NK-92 (cell line): ENCODE measurements around the gene TAAR8.
"Not testable (repeated sequence)": the region's sequence is repeated elsewhere in the genome, so short reads cannot be mapped to it uniquely, and the experiment has no call there.

Experiments
- DNase-seq: peaks from one replicate; lab custom pipeline; 2025; ENCODE audit not compliant: unreplicated experiment; lab: John Stamatoyannopoulos, UW

TAAR8 gene

DNA sequence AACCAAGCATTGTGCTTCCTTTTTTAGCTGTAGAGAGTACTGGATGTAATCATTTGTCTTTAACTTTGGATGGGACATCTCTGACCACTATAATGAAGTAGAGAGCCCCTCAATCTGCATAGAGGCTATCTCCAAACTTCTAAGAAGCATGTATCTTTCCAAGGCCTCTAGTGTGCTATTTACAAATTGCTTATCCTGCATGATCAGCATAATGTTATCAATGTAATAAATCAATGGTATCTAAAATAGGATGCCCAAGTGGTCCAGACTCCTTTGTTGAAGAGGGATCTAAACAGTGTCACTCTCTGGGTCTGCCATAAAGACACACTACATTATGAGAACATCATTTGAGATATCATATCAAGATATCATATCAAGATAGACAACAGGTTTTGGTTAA lies 7.6 kb upstream of the TAAR8 start:
- DNase-seq = no peak

DNA sequence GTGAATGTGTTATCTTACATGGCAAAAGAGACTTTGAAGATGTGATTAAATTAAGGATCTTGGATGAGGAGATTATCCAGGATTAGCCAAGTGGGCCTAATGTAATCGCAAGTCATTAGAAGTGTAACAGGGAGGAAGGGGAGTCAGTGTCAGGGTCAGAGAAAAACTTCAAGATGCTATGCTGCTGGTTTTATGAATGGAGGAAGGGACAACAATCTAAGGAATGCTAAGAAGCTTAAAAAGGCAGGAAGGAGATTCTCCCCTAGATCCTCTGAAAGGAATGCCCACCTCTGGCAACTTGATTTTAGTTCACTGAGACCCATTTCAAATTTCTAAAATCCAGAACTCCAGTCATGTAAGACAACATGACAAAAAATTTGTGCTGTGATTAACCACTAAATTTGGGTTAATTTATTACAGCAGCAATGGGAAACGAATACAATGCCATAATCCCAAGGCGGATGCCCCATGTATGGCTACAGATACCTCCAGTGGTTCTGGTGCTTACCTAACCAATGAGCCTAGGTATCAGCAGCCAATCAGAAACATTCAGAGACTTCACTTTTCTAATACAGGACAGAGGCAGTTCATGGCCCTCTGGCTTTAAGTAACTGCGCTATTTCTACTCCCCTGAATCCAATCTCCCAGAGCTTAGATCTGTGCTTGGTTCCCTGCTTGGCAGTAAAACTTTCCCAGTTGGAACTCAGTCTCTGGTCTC lies 3.6 kb upstream of the TAAR8 start:
- DNase-seq = no peak

DNA sequence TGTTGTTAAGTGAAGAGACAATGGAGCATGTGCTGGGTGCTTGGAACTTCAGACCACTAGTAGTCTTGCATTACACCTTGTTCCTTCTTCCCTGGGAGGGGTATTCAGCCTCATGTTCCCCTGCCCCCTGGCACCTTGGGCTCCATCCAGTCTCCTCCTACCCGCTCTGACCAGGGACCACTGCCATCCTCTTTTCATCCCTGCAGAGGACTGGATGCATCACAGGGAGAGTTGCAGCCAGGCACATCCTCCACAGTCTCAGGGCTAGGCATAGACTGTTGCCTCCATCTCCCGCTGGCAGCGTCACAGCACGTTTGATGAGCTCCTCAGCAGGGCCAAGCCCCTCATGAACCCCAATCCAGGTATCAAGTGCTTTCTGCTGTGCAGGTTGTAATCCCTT lies 1.3 kb upstream of the TAAR8 start:
- no peak for DNase-seq

GRCh38 chr6:132560087-132560486 lies 7.6 kb downstream of the TAAR8 start:
- DNase-seq = not testable (repeated sequence)

DNA sequence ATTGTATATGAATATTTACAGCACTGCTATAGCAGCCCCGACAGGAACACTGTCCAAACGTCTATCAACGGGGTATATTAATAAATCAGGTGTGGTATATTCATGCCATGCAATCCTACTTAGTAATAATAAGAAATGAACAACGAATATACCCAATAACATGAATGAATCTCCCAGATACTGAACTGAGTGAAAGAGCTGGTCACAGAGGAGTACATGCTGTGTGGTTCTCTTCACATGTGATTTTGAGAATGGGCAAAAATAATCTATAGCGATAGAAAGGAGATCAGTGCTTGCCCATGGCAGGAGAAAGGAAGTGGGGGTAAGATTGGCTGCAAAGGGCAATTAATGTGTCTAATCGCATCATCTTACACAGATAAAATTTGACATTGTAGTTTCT lies 13.9 kb downstream of the TAAR8 start:
- no peak for DNase-seq

- no peak for DNase-seq
Measured at GRCh38 chr6:132567566-132567965, 15.1 kb downstream of the TAAR8 start.

DNA sequence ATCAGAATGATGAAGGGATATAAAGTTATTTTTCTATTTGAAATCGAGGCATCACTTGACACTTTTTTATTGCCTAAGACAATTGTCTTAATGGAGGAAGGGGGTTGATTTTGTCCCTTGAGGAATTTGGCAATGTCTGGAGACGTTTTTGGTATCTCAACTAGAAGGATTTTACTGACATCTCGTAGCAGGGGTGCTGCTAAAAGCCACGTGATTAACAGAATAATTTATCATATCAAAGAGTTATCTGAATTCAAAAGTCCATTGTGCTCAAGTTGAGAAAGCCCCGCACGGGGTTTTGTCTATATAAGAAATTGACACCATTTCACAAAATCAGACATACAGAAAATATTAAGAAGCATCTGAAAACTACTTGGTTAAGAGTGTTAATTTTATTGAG lies 16.1 kb downstream of the TAAR8 start:
- DNase-seq = no peak

GRCh38 chr6:132569170-132569569 lies 16.7 kb downstream of the TAAR8 start:
- no peak for DNase-seq

GRCh38 chr6:132570221-132570777 lies 17.8 kb downstream of the TAAR8 start, which contains the start of gene TAAR6:
Gene TAAR6, plus strand, starts transcription at chr6:132570322. Its CDS starts 0 bp downstream, at chr6:132570322.
- no peak for DNase-seq

- DNase-seq = no peak
Measured at GRCh38 chr6:132571774-132572173, 19.3 kb downstream of the TAAR8 start.

GRCh38 chr6:132584698-132585097 lies 32.2 kb downstream of the TAAR8 start:
- no peak for DNase-seq

DNA sequence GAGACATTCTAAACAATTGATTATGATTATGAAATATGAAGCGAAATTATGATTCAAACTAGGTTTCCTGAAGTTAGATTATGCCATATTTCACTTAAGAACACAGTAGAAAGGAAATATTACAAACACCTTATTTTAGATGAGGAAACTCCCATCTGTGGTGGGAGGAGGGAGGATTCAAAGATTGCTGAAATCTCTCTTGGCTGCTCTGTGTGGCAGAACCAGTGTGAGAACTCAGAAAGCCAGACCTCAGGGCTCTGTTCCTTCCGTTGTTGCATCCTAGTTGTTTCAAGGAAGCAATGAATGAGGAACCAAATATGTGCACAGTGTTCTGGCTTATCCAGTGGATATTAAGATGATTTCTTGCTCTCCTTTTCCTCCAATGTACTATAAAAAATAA lies 35.0 kb downstream of the TAAR8 start:
- DNase-seq = no peak

- DNase-seq = no peak
Measured at GRCh38 chr6:132589454-132589853, 37.0 kb downstream of the TAAR8 start, which contains the start of gene TAAR5. Gene TAAR5, minus strand, starts transcription at chr6:132589741. Its CDS starts 55 bp downstream, at chr6:132589686.

DNA sequence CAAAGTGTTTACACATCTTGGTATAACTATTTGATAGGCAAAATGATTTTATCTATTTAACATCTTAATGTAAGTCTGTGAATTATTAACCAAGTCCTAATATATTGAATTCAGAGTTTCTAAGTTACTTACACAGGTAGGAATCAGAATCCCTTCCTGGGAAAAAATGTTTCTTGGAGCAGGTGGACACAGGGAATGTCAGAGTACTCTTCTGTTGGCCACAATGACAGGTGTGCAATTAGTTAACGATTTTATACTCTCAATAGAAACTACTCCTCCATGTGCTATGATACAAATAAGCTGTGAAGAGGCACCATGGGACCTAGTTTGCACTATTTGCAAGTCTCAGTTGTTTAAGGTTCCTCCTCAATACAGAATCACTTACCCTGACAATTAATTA lies 37.9 kb downstream of the TAAR8 start:
- no peak for DNase-seq

DNA sequence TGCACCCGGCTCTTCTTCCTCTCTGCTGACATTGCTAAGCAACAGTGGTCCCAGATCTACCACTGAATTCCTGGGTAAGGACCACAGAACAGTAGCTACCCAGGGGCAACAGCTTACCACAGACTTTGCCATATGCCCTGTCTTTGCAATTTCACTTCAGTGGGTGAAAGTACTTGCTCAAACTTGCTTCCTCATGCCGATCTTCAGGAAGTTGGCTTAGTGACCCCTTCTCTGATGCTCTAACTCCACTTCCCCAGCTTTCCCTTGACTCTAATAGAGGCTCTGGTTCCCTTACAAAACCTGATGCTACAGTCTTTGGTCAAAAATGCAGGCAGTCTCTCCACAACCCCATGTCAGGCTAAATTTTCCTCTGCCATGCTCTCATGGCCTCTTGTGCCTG lies 40.4 kb downstream of the TAAR8 start:
- DNase-seq = no peak

- no peak for DNase-seq
Measured at GRCh38 chr6:132596201-132596600, 43.7 kb downstream of the TAAR8 start.

DNA sequence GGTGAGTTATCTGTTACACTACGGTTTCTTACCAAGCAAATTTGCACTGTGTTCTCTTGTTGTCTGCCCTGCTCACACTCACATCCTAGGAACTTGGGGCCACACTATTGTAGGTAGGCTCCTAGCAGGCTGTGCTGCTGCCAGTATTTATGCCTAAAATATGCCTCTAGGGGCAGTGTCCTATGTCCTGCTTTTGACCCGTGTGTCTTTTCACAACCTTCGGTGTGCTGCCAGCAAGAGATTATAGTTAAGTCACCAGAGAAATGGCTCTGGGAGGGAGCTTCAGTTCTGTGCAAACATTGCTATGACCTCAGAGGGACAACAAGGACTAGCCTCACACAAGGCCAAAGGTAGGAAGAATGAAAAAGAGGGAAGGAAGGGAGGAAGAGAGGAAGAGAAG lies 46.0 kb downstream of the TAAR8 start:
- DNase-seq = no peak

- not testable (repeated sequence) for DNase-seq
Measured at GRCh38 chr6:132600900-132601299, 48.4 kb downstream of the TAAR8 start.
